Vagina (tissue), 2 donors: ENCODE data around the gene EVL.

Experiments
- CTCF ChIP-seq, 3 experiments: fragments of 450-650 bp in 2 of 3; fragments of 200-600 bp in 1 of 3; sonication (generic) in 1 of 3; IDR thresholded peaks; one replicate each; pipeline ENCODE4 v1.5.1; 2017 to 2019; ENCODE audit warnings: antibody characterized with exemption in 3 of 3, mild to moderate bottlenecking in 2 of 3, moderate library complexity in 2 of 3
- POLR2A ChIP-seq, 2 donors: fragments of 450-650 bp; IDR thresholded peaks; one replicate each; pipeline ENCODE4 v1.6.1; 2017; ENCODE audit warnings: antibody characterized with exemption in 2 of 2, mild to moderate bottlenecking in 2 of 2, moderate library complexity in 2 of 2
- POLR2AphosphoS5 ChIP-seq, 2 donors: sonication (generic); formaldehyde crosslinking; IDR thresholded peaks; one replicate each; pipeline ENCODE4 v1.9.0; 2017; ENCODE audit warnings: antibody characterized with exemption in 2 of 2, mild to moderate bottlenecking in 2 of 2, low read depth in 1 of 2; ENCODE audit not compliant: insufficient read depth in 1 of 2

GRCh38 chr14:100062590-100062989 lies 2.6 kb upstream of the EVL start:
- TF ChIP-seq POLR2A (IDR thresholded peaks at IDR 0.05) (no peak), CTCF (IDR thresholded peaks at IDR 0.05) (no peak), POLR2AphosphoS5 (IDR thresholded peaks at IDR 0.05; ENCODE audit: insufficient read depth in 1 of 2, low read depth in 1 of 2) (no peak)
